COLO668 (cell line): ENCODE data around the gene DNAJB13.

Source experiments
- DNase-seq: peaks from one replicate; lab custom pipeline; 2025; ENCODE audit not compliant: unreplicated experiment; lab: John Stamatoyannopoulos, UW

DNAJB13 gene

DNA sequence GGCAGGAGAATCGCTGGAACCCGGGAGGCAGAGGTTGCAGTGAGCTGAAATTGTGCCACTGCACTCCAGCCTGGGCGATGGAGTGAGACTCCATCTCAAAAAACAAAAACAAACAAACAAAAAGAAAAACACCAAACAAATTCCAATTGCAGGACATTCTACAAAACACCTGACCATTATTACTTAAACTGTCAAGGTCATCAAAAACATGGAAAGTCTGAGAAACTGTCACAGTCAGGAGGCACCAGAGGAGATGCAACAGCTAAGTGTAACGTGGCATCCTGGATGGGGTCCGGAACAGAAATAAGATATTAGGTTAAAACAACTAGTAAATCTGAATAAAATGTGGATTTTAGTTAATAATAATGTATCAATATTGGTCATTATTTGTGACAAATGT is 914 bp upstream of the DNAJB13 start:
- DNase-seq: no peak

DNA sequence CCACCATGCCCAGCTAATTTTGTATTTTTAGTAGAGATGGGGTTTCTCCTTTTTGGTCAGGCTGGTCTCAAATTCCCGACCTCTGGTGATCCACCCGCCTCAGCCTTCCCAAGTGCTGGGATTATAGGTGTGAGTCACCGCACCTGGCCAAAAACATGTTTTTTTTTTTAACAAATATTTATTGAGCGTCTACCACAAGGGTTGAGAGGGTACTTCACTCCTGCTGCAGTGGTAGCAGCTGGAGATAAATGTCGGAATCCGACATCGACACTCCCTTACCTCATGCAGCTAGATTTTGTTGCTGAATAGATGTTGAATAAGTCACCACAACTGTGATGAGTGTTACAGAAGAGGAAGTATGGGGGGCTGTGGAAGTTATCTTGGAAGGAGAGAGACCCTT is 971 bp downstream of the DNAJB13 start:
- peak; percentile 43 for DNase-seq

DNA sequence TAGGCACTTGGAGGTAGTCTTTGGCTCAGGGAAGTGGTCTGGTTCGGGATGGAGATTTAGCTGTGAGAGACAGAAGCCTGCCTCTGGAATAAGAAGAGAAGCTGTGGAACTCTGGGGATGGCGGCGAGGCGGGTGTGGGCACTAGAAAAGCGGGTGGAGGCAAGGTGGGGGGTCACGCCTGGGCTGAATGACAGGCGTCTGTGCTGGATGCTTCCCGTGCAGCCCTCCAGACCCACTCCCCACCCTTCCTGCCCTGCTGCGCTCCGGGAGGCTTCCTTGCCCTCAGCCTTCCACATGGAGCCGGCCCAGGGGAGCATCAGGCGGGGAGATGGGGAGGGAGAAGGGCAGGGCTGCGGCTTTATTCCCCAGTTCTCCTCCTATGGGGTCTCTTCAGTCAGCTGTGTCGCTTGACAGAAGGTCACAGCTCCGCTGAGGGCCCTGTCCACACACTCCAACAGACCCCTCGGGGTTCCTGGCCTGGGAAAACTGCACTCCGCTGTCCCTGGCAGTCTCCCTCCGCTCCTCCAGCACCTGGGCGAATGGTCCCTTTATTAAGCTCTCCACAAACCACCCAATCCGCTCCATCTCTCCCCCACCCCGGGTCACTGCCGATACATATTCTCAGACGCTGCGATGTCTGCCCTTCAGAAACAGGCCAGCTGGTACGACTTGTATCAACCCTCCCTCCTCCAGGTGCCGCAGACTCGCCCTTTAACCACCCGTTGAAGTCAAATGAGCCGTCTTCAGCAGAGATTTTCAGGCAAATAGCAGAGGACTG is 6.2 kb downstream of the DNAJB13 start:
- DNase-seq: no peak

GRCh38 chr11:73957654-73958361 is 7.0 kb downstream of the DNAJB13 start:
- no peak for DNase-seq

- DNase-seq: no peak
These were observed 7.8 kb downstream of the DNAJB13 start for GRCh38 chr11:73958521-73959141.

DNA sequence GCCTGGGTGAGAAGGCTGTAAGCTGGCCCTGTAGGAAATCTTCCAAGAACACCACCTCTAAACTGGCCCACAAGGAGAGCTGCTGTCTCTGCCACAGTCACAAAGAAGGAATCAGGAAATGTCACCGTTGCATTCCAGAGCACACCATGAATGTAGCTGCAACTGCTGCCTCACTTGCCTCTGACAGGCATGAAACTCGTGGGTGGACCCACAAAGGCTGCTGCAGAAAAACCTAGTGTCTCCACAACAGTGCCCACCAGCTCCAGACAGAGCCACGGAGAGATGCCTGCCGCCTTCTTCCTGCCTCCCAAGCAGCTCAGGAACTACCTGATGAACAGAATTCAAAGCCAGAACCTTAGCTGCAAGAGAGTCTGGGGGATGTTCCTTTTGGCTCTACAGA is 10.5 kb downstream of the DNAJB13 start:
- DNase-seq: no peak

- no peak for DNase-seq
These were observed 11.4 kb downstream of the DNAJB13 start for GRCh38 chr11:73962101-73962705.

DNA sequence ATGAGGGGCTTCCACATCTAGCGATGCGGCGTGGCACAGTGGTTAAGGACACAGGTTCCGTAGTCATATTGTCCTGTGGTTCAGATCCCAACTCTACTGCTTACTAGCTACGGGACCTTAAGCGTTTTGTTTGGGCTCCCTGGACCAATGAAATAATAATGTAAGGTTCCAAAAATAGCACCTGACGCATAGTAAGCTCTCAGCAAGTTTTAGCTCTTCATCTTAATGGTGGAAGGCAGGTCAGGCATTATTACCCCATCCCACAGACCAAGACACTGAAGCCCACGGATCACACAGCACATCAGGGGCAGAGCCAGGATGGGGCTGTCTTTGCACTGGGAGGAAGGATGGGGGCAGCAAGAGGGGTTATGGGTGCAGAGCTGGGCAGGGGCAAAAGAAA is 13.0 kb downstream of the DNAJB13 start:
- no peak for DNase-seq

- no peak for DNase-seq
These were observed 14.4 kb downstream of the DNAJB13 start for GRCh38 chr11:73965076-73965763.

DNA sequence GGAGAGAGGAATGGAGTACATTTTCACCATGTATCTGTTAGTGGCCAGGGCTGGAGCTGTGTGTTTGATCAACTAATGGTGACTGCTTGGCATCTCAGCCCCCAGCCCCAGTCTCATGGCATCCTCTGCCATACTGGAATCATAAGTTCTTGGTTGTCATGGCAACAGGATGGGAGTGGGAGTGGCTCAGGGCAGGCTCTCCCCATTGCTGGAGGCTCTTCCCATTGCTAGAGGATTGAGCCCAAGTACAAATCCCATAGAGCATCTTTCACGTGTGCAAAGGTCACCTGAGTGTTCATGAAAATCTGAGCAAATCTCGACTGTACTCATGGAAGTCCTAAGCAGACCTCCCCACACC is 14.9 kb downstream of the DNAJB13 start:
- DNase-seq: no peak

DNA sequence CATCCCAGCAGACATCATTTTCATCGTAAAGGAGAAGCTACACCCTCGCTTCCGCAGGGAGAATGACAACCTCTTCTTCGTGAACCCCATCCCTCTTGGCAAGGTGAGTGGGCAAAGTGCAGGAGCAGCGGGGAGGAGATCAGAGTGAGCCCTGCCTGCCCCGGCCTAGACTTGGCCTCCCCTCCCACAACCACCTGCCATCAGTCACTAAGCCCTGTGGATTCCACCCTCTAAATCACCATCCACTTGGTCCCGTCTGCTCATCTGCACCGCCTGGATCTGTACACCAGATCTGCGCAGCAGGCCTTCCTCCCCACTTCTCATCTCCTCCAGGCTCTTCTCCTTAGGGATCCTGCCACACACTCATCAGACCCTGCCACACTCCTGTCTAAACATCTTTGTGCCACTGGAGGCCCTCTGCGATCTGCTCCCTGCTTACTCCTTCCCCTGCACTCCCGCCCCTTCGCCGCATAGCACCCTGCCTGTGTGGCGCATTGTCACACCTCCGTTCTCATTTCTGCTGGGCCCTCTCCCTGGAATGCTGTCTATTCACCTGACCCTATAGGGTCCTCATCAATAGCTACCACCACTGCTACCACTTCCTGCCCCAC is 17.6 kb downstream of the DNAJB13 start:
- DNase-seq: no peak

GRCh38 chr11:73969091-73969490 is 18.3 kb downstream of the DNAJB13 start:
- no peak for DNase-seq

GRCh38 chr11:73969991-73970800 is 19.4 kb downstream of the DNAJB13 start:
- no peak for DNase-seq

DNA sequence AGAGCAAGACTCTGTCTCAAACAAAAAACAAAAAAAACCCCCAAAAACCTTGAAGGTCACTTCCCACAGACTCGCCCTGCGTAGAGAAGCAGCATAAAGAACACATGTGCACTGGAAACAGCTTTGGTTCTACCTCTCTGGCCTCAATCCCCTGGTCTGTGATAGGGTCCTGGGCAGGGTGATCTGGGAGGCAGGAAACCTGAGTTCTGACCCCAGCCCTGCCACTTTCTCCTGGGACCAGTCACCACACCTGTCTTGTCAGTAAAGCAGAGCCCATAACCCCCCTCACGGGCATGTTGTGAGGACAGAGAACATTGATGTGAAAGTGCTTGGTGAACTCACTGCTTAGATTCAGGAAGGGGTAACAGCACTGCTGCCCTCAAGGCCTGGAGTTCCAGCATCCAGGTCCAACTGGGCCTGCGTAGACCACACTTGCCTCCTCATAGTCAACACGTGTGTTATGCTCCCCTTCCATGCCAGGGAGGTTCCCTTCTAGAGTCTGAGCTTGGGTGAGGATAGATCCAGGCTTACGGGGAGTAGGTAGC is 20.4 kb downstream of the DNAJB13 start:
- no peak for DNase-seq

- DNase-seq: no peak
These were observed 21.4 kb downstream of the DNAJB13 start for GRCh38 chr11:73972187-73972586.

- no peak for DNase-seq
These were observed 22.0 kb downstream of the DNAJB13 start for GRCh38 chr11:73972620-73973449.

DNA sequence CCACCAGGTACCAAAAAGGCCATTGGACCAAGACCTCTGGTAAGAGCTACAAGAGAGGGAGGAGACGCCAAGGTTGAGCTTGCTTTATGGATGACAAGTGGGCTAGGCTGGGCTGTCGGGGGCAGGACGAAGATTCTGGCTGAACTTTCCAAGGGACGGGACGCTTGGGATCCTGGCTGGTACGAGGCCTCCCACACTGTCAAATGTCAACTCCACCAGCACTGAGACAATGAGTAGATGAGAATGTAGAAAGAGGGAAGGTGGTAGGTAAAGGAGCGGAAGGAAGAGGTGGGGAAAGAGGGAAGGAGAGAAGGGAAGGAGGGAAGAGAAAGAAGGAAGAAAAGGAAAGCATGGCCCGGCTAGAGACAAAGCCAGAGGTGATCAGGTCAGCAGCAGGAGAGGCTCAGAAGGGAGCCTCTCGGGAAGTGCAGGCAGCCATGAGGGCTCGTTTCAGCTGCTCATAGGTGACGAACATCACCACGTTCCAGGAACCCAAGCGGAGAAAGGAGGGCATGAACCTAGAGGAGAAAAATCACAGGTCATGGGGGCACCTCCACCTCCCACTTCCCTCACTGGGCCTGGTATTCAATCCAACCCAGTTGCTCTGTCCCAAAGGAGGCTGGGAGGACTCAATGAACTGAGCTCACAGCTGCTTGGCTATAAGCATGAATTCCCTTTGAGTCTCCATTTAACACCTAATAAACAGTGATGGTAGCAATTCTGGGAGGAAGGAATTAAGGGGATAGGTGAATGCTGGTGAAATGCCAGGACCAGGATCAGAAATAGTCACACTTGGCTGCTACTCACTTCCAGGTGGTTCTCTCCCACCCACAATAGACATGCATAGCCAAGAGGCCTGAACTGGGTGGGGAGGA is 24.0 kb downstream of the DNAJB13 start:
- no peak for DNase-seq

GRCh38 chr11:73975479-73975757 is 24.6 kb downstream of the DNAJB13 start:
- no peak for DNase-seq
